Transverse colon (tissue), 4 donors: ENCODE results near the gene C10orf90.

Experiments
- EP300 ChIP-seq: sonication (generic); formaldehyde crosslinking; IDR thresholded peaks from one replicate; pipeline ENCODE4 v1.6.1; 2017; ENCODE audit warnings: antibody characterized with exemption, low read depth
- POLR2A ChIP-seq: fragments of 450-650 bp; IDR thresholded peaks from one replicate; pipeline ENCODE4 v1.6.1; 2016; ENCODE audit warnings: antibody characterized with exemption, mild to moderate bottlenecking, moderate library complexity
- POLR2AphosphoS5 ChIP-seq, 3 donors: sonication (generic); formaldehyde crosslinking; IDR thresholded peaks; one replicate each; pipeline ENCODE4 v1.6.1; 2016; ENCODE audit warnings: antibody characterized with exemption in 3 of 3
- TF ChIP-seq, protein P1 (sequence below), 5 experiments: fragments of 200-600 bp in 3 of 5; fragments of 450-650 bp in 2 of 5; sonication (generic) in 3 of 5; IDR thresholded peaks; 1 replicate in 2 of 5; 2 replicates in 3 of 5; pipeline ENCODE4 v1.5.1; 2016 to 2017; ENCODE audit warnings: antibody characterized with exemption in 5 of 5, inconsistent platforms in 3 of 5, mild to moderate bottlenecking in 2 of 5, moderate library complexity in 1 of 5

GRCh38 chr10:126518218-126519080, 152.0 kb downstream of the C10orf90 start:
- TF ChIP-seq, protein P1, sequence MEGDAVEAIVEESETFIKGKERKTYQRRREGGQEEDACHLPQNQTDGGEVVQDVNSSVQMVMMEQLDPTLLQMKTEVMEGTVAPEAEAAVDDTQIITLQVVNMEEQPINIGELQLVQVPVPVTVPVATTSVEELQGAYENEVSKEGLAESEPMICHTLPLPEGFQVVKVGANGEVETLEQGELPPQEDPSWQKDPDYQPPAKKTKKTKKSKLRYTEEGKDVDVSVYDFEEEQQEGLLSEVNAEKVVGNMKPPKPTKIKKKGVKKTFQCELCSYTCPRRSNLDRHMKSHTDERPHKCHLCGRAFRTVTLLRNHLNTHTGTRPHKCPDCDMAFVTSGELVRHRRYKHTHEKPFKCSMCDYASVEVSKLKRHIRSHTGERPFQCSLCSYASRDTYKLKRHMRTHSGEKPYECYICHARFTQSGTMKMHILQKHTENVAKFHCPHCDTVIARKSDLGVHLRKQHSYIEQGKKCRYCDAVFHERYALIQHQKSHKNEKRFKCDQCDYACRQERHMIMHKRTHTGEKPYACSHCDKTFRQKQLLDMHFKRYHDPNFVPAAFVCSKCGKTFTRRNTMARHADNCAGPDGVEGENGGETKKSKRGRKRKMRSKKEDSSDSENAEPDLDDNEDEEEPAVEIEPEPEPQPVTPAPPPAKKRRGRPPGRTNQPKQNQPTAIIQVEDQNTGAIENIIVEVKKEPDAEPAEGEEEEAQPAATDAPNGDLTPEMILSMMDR (IDR thresholded peaks at IDR 0.05), result no peak
- TF ChIP-seq POLR2AphosphoS5 (IDR thresholded peaks at IDR 0.05), result no peak
- no peak for TF ChIP-seq EP300
- TF ChIP-seq POLR2A, result no peak
